RPMI7951 (cell line): ENCODE results near the gene DDR1. TPM values are rescaled to one million over a fixed set of nuclear protein-coding genes. Genes with fewer than 3 reads are reported as not detected.

Source experiments
- total RNA-seq: library from RNA; depleted of rRNA; stranded (reverse); fragments of >200 nt; shearing (Covaris generic); gene quantifications from 2 replicates; pipeline ENCODE4 v1.2.3, GENCODE V29; 2014; rRNA removed

DDR1 gene
- total RNA-seq, 1 experiment from 2014 or later, result 12.0 TPM

Other genes starting within 250 kb of the DDR1 start
- gene C6orf136, start 237.4 kb upstream of the DDR1 start, total RNA-seq, result 7.1 and 7.4 TPM in 2 replicates
- 32.2 and 36.8 TPM in 2 replicates for gene DHX16, start 211.5 kb upstream of the DDR1 start, total RNA-seq
- gene PPP1R18, start 197.9 kb upstream of the DDR1 start, total RNA-seq, result 77.4 and 83.9 TPM in 2 replicates
- gene NRM, start 193.5 kb upstream of the DDR1 start, total RNA-seq, result 18.2 and 29.2 TPM in 2 replicates
- gene MDC1, start 167.2 kb upstream of the DDR1 start, total RNA-seq, result 6.4 and 13.6 TPM in 2 replicates
- 1,269 and 1,837 TPM in 2 replicates for gene TUBB, start 164.2 kb upstream of the DDR1 start, total RNA-seq
- gene FLOT1, start 141.8 kb upstream of the DDR1 start, total RNA-seq, result 108 and 118 TPM in 2 replicates
- 377 and 410 TPM in 2 replicates for gene IER3, start 140.0 kb upstream of the DDR1 start, total RNA-seq
- gene GTF2H4, start 23.7 kb downstream of the DDR1 start, total RNA-seq, result 12.4 and 14.6 TPM in 2 replicates
- 9.5 and 9.6 TPM in 2 replicates for gene VARS2, start 29.7 kb downstream of the DDR1 start, total RNA-seq
- 0.24 TPM in 1 of 2 replicates, not detected in the other for gene SFTA2, start 47.7 kb downstream of the DDR1 start, total RNA-seq
- gene MUCL3, start 56.5 kb downstream of the DDR1 start, total RNA-seq, result not detected in 2 replicates
- not detected in 2 replicates for gene MUC21, start 99.2 kb downstream of the DDR1 start, total RNA-seq
- not detected in 2 replicates for gene MUC22, start 126.0 kb downstream of the DDR1 start, total RNA-seq
- not detected in 2 replicates for gene C6orf15, start 228.1 kb downstream of the DDR1 start, total RNA-seq
- 0.48 and 0.88 TPM in 2 replicates for gene PSORS1C1, start 230.3 kb downstream of the DDR1 start, total RNA-seq
- gene CDSN, start 235.9 kb downstream of the DDR1 start, total RNA-seq, result not detected in 2 replicates